Natural killer cell (primary cell): ENCODE measurements around the gene TTR. TPM values are rescaled to one million over a fixed set of nuclear protein-coding genes. Genes with fewer than 3 reads are reported as not detected.

Experiments used
- ATAC-seq, 3 donors: fragments of 150-1000 bp in 2 of 3; fragments of 200-7000 bp in 1 of 3; cut with Tn5 transposase; 1 replicate in 1 of 3; 2 replicates in 2 of 3; pipeline ENCODE4 v1.10.0; 2021; ENCODE audit warnings: mild to moderate bottlenecking in 2 of 3, moderate library complexity in 2 of 3
- DNase-seq, 2 donors: peaks; one replicate each; pipeline versions ENCODE4 v3.0.0 to v3.0.0-alpha.2; 2013 to 2021; ENCODE audit warnings: mixed read lengths in 1 of 2
- H3K27ac ChIP-seq: one replicate; pipeline ENCODE4 v1.5.1; 2013; ENCODE audit warnings: mild to moderate bottlenecking, low read length
- H3K27me3 ChIP-seq: one replicate; pipeline ENCODE4 v1.6.1; 2013; ENCODE audit warnings: low read length; ENCODE audit not compliant: control insufficient read depth, insufficient read depth
- H3K36me3 ChIP-seq: one replicate; pipeline ENCODE4 v1.6.1; 2013; ENCODE audit warnings: low read length; ENCODE audit not compliant: control insufficient read depth, insufficient read depth
- H3K4me1 ChIP-seq: one replicate; pipeline ENCODE4 v1.6.1; 2013; ENCODE audit warnings: low read length; ENCODE audit not compliant: control insufficient read depth, insufficient read depth
- H3K4me3 ChIP-seq: one replicate; pipeline ENCODE4 v1.5.1; 2013; ENCODE audit warnings: low read length
- H3K9me3 ChIP-seq: one replicate; pipeline ENCODE4 v1.6.1; 2013; ENCODE audit warnings: low read length; ENCODE audit not compliant: control insufficient read depth, insufficient read depth
- H3K27ac Mint-ChIP-seq, 2 donors: one replicate each; pipeline ENCODE4 v1.8.0; 2022; ENCODE audit warnings: mild to moderate bottlenecking in 2 of 2, mixed read lengths in 2 of 2, moderate library complexity in 1 of 2
- H3K27me3 Mint-ChIP-seq, 2 donors: one replicate each; pipeline ENCODE4 v1.8.0; 2022; ENCODE audit warnings: low read depth in 2 of 2, mixed read lengths in 2 of 2
- H3K36me3 Mint-ChIP-seq: one replicate; pipeline ENCODE4 v1.8.0; 2022; ENCODE audit warnings: mixed read lengths
- H3K4me1 Mint-ChIP-seq, 2 donors: one replicate each; pipeline ENCODE4 v1.8.0; 2022; ENCODE audit warnings: mixed read lengths in 2 of 2
- H3K4me3 Mint-ChIP-seq: one replicate; pipeline ENCODE4 v1.8.0; 2022; ENCODE audit warnings: mild to moderate bottlenecking, moderate library complexity, mixed read lengths
- H3K9me3 Mint-ChIP-seq, 2 donors: one replicate each; pipeline ENCODE4 v1.8.0; 2022; ENCODE audit warnings: mixed read lengths in 2 of 2
- CTCF ChIP-seq: fragments of 200-600 bp; IDR thresholded peaks from one replicate; pipeline ENCODE4 v1.8.0; 2022; ENCODE audit warnings: antibody characterized with exemption
- WGBS: methylation state at CpG from one replicate; pipeline ENCODE4 v1.1.7; 2013; ENCODE audit warnings: missing lambda C conversion rate; ENCODE audit not compliant: insufficient coverage; 5-methylcytosine and 5-hydroxymethylcytosine counted together
- intact Hi-C: fragments of 100-400 bp; cut with micrococcal nuclease; formaldehyde crosslinking; loops from one replicate; pipeline ENCODE4 v1.14.2; 2022
- total RNA-seq, 4 donors: library from RNA; stranded (reverse); fragments of 120-200 nt in 1 of 4; gene quantifications; one replicate each; pipeline versions ENCODE4 v1.2.3 to v1.2.4, GENCODE V29; 2013 to 2022

The TTR gene
- total RNA-seq, 3 donors from 2014 or later (not counting 1 experiment from before 2014, with no cell fraction given): not detected

GRCh38 chr18:31637445-31637844, 45.8 kb downstream of the TTR start:
- peak overlapping the region in 1 of 2 donors; percentile 11 for H3K27ac Mint-ChIP-seq
- Histone ChIP-seq H3K27ac (no peak overlapping the region), H3K9me3 (no peaks in the 10 kb centered on the region), H3K36me3 (no peaks in the 10 kb centered on the region), H3K4me3 (no peak overlapping the region), H3K4me1 (peaks cover 28% of the 10 kb centered on the region), H3K27me3 (no peaks in the 10 kb centered on the region)
- DNase-seq (no peak), ATAC-seq (no peak)
- 91% methylated on average over 3 of the region's 3 CpGs for WGBS
- intact Hi-C loops: no loop called here
- H3K4me3 Mint-ChIP-seq: no peak overlapping the region
- no peaks in the 10 kb centered on the region for H3K36me3 Mint-ChIP-seq
- H3K4me1 Mint-ChIP-seq: peaks cover 32% of the 10 kb centered on the region in 2 donors
- H3K27me3 Mint-ChIP-seq: no peaks in the 10 kb centered on the region
- no peaks in the 10 kb centered on the region for H3K9me3 Mint-ChIP-seq
- TF ChIP-seq CTCF: no peak

- WGBS: 100% methylated on average over 3 of the region's 4 CpGs
- H3K4me3 Mint-ChIP-seq: no peak overlapping the region
- peaks cover 4% of the 10 kb centered on the region for H3K4me1 ChIP-seq
- no peaks in the 10 kb centered on the region for H3K36me3 Mint-ChIP-seq
- intact Hi-C loops: no loop called here
- no peaks in the 10 kb centered on the region for H3K27me3 Mint-ChIP-seq
- H3K4me1 Mint-ChIP-seq: peaks cover 31 to 36% of the 10 kb centered on the region in 2 donors
- no peaks in the 10 kb centered on the region for H3K36me3 ChIP-seq
- ATAC-seq (no peak), DNase-seq (no peak)
- H3K9me3 Mint-ChIP-seq: no peaks in the 10 kb centered on the region
- no peaks in the 10 kb centered on the region for H3K27me3 ChIP-seq
- no peak overlapping the region for H3K4me3 ChIP-seq
- no peak overlapping the region for H3K27ac Mint-ChIP-seq
- H3K27ac ChIP-seq: no peak overlapping the region
- H3K9me3 ChIP-seq: no peaks in the 10 kb centered on the region
- no peak for TF ChIP-seq CTCF
These were observed 51.3 kb downstream of the TTR start for GRCh38 chr18:31643003-31643402.

- Histone ChIP-seq H3K4me1 (peaks cover 11% of the 10 kb centered on the region), H3K9me3 (no peaks in the 10 kb centered on the region), H3K27me3 (no peaks in the 10 kb centered on the region), H3K4me3 (no peak overlapping the region), H3K27ac (no peak overlapping the region), H3K36me3 (no peaks in the 10 kb centered on the region)
- Mint-ChIP-seq H3K9me3 (no peaks in the 10 kb centered on the region), H3K36me3 (no peaks in the 10 kb centered on the region), H3K27me3 (no peaks in the 10 kb centered on the region), H3K27ac (peak overlapping the region; percentile 83 to 86), H3K4me3 (peak overlapping the region; percentile 31), H3K4me1 (peaks cover 46 to 50% of the 10 kb centered on the region in 2 donors)
- no CpG with 5 or more reads among the region's 4 CpGs for WGBS
- TF ChIP-seq CTCF: no peak
- DNase-seq (no peak), ATAC-seq (peak; percentile 58 to 66 (median 63))
- intact Hi-C loops: no loop called here
These were observed 53.7 kb downstream of the TTR start for GRCh38 chr18:31645411-31645810.
